ENCODE results near the gene ZNF200. TPM values are rescaled to one million over a fixed set of nuclear protein-coding genes. Genes with fewer than 3 reads are reported as not detected.

ZNF200 gene
- total RNA-seq, 4 donors from 2014 or later: 0.49 to 3.2 (median 2.2) TPM

DNA sequence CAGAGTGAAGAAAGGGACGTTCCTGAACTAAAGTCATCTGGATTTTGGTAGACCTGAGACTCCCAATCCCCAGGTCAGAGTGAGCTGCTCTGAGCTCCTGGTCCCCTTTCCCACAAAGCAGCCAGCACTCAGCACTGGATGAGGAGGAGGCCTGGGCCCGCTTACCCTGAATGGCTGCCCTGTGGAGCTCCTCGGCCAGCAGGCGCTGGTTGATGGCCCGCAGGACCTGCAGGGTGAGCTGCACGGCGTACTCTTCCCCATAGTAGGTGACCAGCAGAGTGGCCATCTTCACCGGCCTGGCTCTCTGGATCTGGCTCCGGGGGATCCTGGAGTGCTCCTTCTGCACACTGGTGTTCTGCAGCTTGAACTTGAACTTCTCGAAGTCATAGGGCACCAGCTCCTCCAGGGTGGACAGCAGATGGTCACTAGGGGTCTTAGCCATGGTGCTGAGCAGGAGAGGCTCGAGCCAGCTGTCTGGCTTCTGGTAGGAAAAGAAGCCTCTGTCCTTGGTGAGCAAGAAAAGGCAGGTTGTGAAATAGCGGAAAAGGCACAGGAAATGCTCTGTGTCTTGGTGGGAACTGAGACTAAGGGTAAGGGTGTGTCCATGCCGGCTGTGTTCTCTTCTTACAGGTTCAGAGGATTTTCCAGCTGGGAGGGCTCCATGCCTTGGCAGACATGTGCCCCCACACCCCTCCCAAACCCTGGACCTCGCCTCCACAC is 21.3 kb upstream of the ZNF200 start, which contains the start of gene MEFV:
Gene MEFV, minus strand, starts transcription at position 488 of the 720 bp plus-strand sequence. Its CDS starts 46 bp downstream, at position 442.
- H3K9me3 ChIP-seq: no peaks in the 10 kb centered on the region
- in situ Hi-C loops (cut with MboI; ENCODE audit: low sequenced_read_pairs in 4 of 4) (no loop called here), intact Hi-C loops (cut with DNase I; ENCODE audit: low total_unique reads) (no loop called here)
- no peaks in the 10 kb centered on the region for H3K4me1 ChIP-seq
- TF ChIP-seq POLR2A (IDR thresholded peaks at IDR 0.05) (no peak), CTCF (IDR thresholded peaks at IDR 0.05 in 4 of 5, conservative IDR thresholded peaks at IDR 0.05 in 1 of 5) (no peak)
- DNase-seq (peak; percentile 8 to 21), ATAC-seq (no peak)
- no peaks in the 10 kb centered on the region for H3K36me3 ChIP-seq
- no peak within 1 kb of the TSS for H3K27ac ChIP-seq
- peaks cover 0 to 10% (median 7%) of the 10 kb centered on the region in 3 donors for H3K27me3 ChIP-seq
- H3K4me3 ChIP-seq: peak within 1 kb of the TSS in 1 of 4 donors; percentile 16

GRCh38 chr16:3254309-3254708 is 19.4 kb upstream of the ZNF200 start:
- no peak for ATAC-seq
- Histone ChIP-seq H3K27me3 (peaks cover 0 to 10% (median 7%) of the 10 kb centered on the region in 3 donors), H3K4me1 (no peaks in the 10 kb centered on the region), H3K36me3 (no peaks in the 10 kb centered on the region), H3K27ac (no peak overlapping the region), H3K9me3 (no peaks in the 10 kb centered on the region), H3K4me3 (no peak overlapping the region)
- intact Hi-C loops (cut with DNase I; ENCODE audit: low total_unique reads) (no loop called here), in situ Hi-C loops (cut with MboI; ENCODE audit: low sequenced_read_pairs in 4 of 4) (no loop called here)
- no peak for DNase-seq
- TF ChIP-seq CTCF (IDR thresholded peaks at IDR 0.05 in 4 of 5, conservative IDR thresholded peaks at IDR 0.05 in 1 of 5) (no peak), POLR2A (IDR thresholded peaks at IDR 0.05) (no peak)

- Histone ChIP-seq H3K9me3 (no peaks in the 10 kb centered on the region), H3K4me3 (no peak overlapping the region), H3K27ac (no peak overlapping the region), H3K36me3 (no peaks in the 10 kb centered on the region), H3K27me3 (peaks cover 0 to 10% (median 7%) of the 10 kb centered on the region in 3 donors), H3K4me1 (no peaks in the 10 kb centered on the region)
- DNase-seq (no peak), ATAC-seq (no peak)
- intact Hi-C loops (cut with DNase I; ENCODE audit: low total_unique reads) (no loop called here), in situ Hi-C loops (cut with MboI; ENCODE audit: low sequenced_read_pairs in 4 of 4) (no loop called here)
- TF ChIP-seq CTCF (IDR thresholded peaks at IDR 0.05 in 4 of 5, conservative IDR thresholded peaks at IDR 0.05 in 1 of 5) (no peak), POLR2A (IDR thresholded peaks at IDR 0.05) (no peak)
These were observed 18.0 kb upstream of the ZNF200 start for GRCh38 chr16:3252967-3253366.

GRCh38 chr16:3249451-3249850 is 14.5 kb upstream of the ZNF200 start:
- H3K27me3 ChIP-seq: no peaks in the 10 kb centered on the region
- no peak overlapping the region for H3K27ac ChIP-seq
- no peaks in the 10 kb centered on the region for H3K9me3 ChIP-seq
- no peak for ATAC-seq
- no peak overlapping the region for H3K4me3 ChIP-seq
- in situ Hi-C loops (cut with MboI; ENCODE audit: low sequenced_read_pairs in 4 of 4) (no loop called here), intact Hi-C loops (cut with DNase I; ENCODE audit: low total_unique reads) (no loop called here)
- TF ChIP-seq CTCF (IDR thresholded peaks at IDR 0.05 in 4 of 5, conservative IDR thresholded peaks at IDR 0.05 in 1 of 5) (no peak), POLR2A (IDR thresholded peaks at IDR 0.05) (no peak)
- no peaks in the 10 kb centered on the region for H3K4me1 ChIP-seq
- DNase-seq: no peak
- H3K36me3 ChIP-seq: no peaks in the 10 kb centered on the region
